WTC11 (cell line): ENCODE data around the gene KISS1R. TPM values are rescaled to one million over a fixed set of nuclear protein-coding genes. Genes with fewer than 3 reads are reported as not detected.
A peak's percentile ranks its signal among the peaks of the same experiment; 100 is the strongest.
"Not testable (repeated sequence)": the region's sequence is repeated elsewhere in the genome, so short reads cannot be mapped to it uniquely, and the experiment has no call there.

Source experiments
- ATAC-seq: fragments of 200-7000 bp; cut with Tn5 transposase; 2 replicates; pipeline ENCODE4 v1.10.0; 2021; ENCODE audit warnings: mild to moderate bottlenecking, moderate library complexity
- CTCF ChIA-PET: fragments of 300-600 bp; sonication (Branson Sonifier 250); formaldehyde crosslinking; loops from one replicate; lab custom pipeline; 2021; ENCODE audit warnings: antibody characterized with exemption; lab: Charles Lee
- POLR2A ChIA-PET: fragments of 350-600 bp; sonication (Branson Sonifier 250); formaldehyde crosslinking; loops from one replicate; lab custom pipeline; 2021; ENCODE audit warnings: antibody characterized with exemption; lab: Charles Lee
- DNase-seq: peaks from one replicate; pipeline ENCODE4 v3.0.0; 2021; ENCODE audit warnings: low spot score
- H3K27ac Mint-ChIP-seq: 2 replicates; pipeline ENCODE4 v1.8.0; 2021; ENCODE audit warnings: mixed read lengths
- H3K27me3 Mint-ChIP-seq: 2 replicates; pipeline ENCODE4 v1.8.0; 2021; ENCODE audit warnings: low read depth, mild to moderate bottlenecking, moderate library complexity, mixed read lengths
- H3K36me3 Mint-ChIP-seq: 2 replicates; pipeline ENCODE4 v1.8.0; 2021; ENCODE audit warnings: mixed read lengths
- H3K4me1 Mint-ChIP-seq: 2 replicates; pipeline ENCODE4 v1.8.0; 2022; ENCODE audit warnings: mixed read lengths
- H3K4me3 Mint-ChIP-seq: 2 replicates; pipeline ENCODE4 v1.8.0; 2021; ENCODE audit warnings: mild to moderate bottlenecking, moderate library complexity, mixed read lengths
- H3K9me3 Mint-ChIP-seq: 2 replicates; pipeline ENCODE4 v1.8.0; 2021; ENCODE audit warnings: mixed read lengths
- GABPB1 ChIP-seq: sonication (generic); formaldehyde crosslinking; IDR thresholded peaks from 2 replicates; pipeline ENCODE4 v1.8.1; 2023; ENCODE audit warnings: mild to moderate bottlenecking, missing genetic modification reagents
- GTF2I ChIP-seq: fragments of 250-450 bp; sonication (Bioruptor Pico); conservative IDR thresholded peaks from 2 replicates; pipeline ENCODE4 v1.4.0; 2021; ENCODE audit warnings: mild to moderate bottlenecking
- JAZF1 ChIP-seq: fragments of 250-450 bp; sonication (Bioruptor Pico); IDR thresholded peaks from 2 replicates; pipeline ENCODE4 v1.9.0; 2021; ENCODE audit warnings: moderate library complexity, mild to moderate bottlenecking, inconsistent platforms
- MXD4 ChIP-seq: fragments of 250-450 bp; sonication (Bioruptor Pico); IDR thresholded peaks from 2 replicates; pipeline ENCODE4 v1.8.0; 2021; ENCODE audit warnings: mild to moderate bottlenecking, moderate library complexity, borderline replicate concordance
- SOX15 ChIP-seq: fragments of 250-450 bp; sonication (Bioruptor Pico); IDR thresholded peaks from 2 replicates; pipeline ENCODE4 v1.9.0; 2021; ENCODE audit warnings: mild to moderate bottlenecking
- ZNF121 ChIP-seq: sonication (generic); formaldehyde crosslinking; IDR thresholded peaks from 2 replicates; pipeline ENCODE4 v1.8.0; 2023; ENCODE audit warnings: missing genetic modification reagents
- total RNA-seq: library from RNA; stranded (reverse); gene quantifications from 3 replicates; pipeline ENCODE4 v1.2.3, GENCODE V29; 2021
- TF ChIP-seq, protein P1 (sequence below): sonication (generic); formaldehyde crosslinking; IDR thresholded peaks from 2 replicates; pipeline ENCODE4 v1.8.0; 2022; ENCODE audit warnings: missing genetic modification reagents
- TF ChIP-seq, protein P2 (sequence below): sonication (generic); formaldehyde crosslinking; IDR thresholded peaks from 2 replicates; pipeline ENCODE4 v1.8.0; 2022; ENCODE audit warnings: mild to moderate bottlenecking, missing genetic modification reagents

Gene KISS1R
- total RNA-seq, 1 experiment from 2014 or later, result 2.9 TPM

DNA sequence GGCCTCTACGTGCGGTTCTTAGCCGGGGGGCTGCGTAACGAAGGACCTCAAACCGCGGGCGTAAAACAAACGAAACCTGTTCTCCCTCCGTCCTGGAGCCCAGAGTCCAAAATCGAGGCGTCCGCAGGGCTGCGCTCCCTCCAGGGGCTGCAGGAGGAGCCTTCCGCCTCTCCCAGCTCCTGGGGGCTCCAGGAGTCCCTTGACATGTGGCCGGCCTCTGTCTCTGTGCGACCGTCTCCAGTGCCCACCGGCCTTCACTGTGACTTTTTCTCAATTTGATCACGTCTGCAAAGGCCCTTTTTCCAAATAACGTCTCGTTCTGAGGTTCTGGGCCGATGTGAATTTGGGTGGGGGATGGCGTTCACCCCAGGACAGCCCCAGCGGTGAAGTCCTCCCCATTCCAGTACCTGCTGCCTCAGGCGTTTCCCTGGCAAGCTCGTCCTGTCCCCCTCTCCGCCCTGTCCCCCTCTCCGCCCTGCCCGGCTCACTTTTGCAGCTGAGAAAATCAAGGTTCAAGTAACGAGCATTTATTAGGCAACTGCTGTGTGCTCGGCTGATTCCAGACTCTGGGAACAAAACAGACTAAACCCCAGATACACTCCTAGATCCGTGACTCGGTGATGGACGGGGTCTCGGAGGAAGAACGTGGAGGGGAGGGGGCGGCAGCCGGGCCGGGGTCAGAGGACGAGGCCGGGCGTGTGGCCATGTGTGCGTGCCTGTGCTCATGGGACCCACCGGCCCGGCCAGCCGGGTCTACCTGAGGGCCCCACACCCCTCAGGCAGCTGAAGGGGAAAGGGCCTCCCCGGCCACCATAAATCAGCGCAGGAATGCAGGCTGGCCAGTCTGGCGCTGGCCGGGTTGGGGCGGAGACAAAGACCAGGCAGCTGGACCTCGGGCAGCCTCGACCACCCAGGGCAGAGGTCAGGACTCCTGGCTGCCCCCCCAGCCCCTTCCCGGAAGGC, 39.0 kb downstream of the KISS1R start:
- H3K4me3 Mint-ChIP-seq, result no peak overlapping the region
- POLR2A ChIA-PET, result no interaction called here
- ATAC-seq, result no peak
- TF ChIP-seq SOX15 (CRISPR knock-in tag), result no peak
- TF ChIP-seq, protein P1, sequence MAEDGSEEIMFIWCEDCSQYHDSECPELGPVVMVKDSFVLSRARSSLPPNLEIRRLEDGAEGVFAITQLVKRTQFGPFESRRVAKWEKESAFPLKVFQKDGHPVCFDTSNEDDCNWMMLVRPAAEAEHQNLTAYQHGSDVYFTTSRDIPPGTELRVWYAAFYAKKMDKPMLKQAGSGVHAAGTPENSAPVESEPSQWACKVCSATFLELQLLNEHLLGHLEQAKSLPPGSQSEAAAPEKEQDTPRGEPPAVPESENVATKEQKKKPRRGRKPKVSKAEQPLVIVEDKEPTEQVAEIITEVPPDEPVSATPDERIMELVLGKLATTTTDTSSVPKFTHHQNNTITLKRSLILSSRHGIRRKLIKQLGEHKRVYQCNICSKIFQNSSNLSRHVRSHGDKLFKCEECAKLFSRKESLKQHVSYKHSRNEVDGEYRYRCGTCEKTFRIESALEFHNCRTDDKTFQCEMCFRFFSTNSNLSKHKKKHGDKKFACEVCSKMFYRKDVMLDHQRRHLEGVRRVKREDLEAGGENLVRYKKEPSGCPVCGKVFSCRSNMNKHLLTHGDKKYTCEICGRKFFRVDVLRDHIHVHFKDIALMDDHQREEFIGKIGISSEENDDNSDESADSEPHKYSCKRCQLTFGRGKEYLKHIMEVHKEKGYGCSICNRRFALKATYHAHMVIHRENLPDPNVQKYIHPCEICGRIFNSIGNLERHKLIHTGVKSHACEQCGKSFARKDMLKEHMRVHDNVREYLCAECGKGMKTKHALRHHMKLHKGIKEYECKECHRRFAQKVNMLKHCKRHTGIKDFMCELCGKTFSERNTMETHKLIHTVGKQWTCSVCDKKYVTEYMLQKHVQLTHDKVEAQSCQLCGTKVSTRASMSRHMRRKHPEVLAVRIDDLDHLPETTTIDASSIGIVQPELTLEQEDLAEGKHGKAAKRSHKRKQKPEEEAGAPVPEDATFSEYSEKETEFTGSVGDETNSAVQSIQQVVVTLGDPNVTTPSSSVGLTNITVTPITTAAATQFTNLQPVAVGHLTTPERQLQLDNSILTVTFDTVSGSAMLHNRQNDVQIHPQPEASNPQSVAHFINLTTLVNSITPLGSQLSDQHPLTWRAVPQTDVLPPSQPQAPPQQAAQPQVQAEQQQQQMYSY, result peak; percentile 42; the same call in 1 of the 2 replicates
- CTCF ChIA-PET, result interaction anchor here (0.6 to 2.0 kb wide), 8 partner anchors 9 to 313 kb away, joined by 3 to 11 read pairs (median 3); no protein-coding TSS in a partner anchor
- H3K27me3 Mint-ChIP-seq, result no peaks in the 10 kb centered on the region
- peak; percentile 25 for DNase-seq
- H3K27ac Mint-ChIP-seq, result peak overlapping the region; percentile 27
- H3K9me3 Mint-ChIP-seq, result no peaks in the 10 kb centered on the region
- peaks cover 2% of the 10 kb centered on the region; the same call in 1 of the 2 replicates for H3K36me3 Mint-ChIP-seq
- peaks cover 35% of the 10 kb centered on the region for H3K4me1 Mint-ChIP-seq

DNA sequence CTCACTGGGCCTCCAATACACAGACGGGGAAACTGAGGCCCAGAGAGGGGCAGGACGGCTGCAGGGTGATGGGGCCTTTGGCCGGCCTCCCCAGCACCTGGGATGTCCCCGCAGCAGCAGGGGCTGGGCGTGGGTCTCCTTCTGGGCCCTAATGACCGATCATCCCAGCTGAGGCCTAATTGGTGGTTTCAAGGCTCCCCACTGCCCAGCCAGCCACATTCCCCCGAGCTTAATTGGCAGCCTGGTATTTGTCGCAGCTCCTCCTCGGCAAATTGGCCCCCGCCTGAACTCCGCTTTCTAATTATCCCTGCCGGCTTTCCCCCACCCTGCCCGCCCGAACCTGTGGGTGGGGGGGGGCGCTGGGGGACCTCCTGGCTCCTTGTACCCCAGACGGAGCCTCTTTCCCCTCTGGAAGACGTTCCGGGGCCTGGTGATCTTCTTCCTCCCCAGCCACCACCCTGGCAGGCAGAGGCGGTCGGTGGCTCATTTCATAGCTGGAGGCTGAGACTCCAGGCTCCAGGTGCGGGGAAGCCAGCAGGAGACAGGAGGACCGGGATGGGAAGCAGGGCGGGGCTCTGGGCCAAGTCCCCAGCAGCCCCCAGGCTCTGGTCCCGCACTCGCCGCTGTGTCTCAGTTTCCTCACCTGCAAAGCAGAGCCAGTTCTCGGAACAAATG, 39.8 kb downstream of the KISS1R start:
- Mint-ChIP-seq H3K27me3 (no peaks in the 10 kb centered on the region), H3K4me3 (no peak overlapping the region), H3K4me1 (peaks cover 35% of the 10 kb centered on the region), H3K9me3 (no peaks in the 10 kb centered on the region), H3K36me3 (peaks cover 2% of the 10 kb centered on the region; the same call in 1 of the 2 replicates), H3K27ac (peak overlapping the region; percentile 90)
- DNase-seq (peak; percentile 45), ATAC-seq (no peak)
- ChIA-PET POLR2A (no interaction called here), CTCF (interaction anchor here (0.6 to 2.0 kb wide), 9 partner anchors 10 to 314 kb away, joined by 3 to 11 read pairs (median 3); no protein-coding TSS in a partner anchor)
- TF ChIP-seq ZNF121 (peak; percentile 31; the same call in 1 of the 2 replicates), GTF2I (CRISPR knock-in tag) (peak; percentile 67; the same call in 1 of the 2 replicates)
- TF ChIP-seq, protein P2, sequence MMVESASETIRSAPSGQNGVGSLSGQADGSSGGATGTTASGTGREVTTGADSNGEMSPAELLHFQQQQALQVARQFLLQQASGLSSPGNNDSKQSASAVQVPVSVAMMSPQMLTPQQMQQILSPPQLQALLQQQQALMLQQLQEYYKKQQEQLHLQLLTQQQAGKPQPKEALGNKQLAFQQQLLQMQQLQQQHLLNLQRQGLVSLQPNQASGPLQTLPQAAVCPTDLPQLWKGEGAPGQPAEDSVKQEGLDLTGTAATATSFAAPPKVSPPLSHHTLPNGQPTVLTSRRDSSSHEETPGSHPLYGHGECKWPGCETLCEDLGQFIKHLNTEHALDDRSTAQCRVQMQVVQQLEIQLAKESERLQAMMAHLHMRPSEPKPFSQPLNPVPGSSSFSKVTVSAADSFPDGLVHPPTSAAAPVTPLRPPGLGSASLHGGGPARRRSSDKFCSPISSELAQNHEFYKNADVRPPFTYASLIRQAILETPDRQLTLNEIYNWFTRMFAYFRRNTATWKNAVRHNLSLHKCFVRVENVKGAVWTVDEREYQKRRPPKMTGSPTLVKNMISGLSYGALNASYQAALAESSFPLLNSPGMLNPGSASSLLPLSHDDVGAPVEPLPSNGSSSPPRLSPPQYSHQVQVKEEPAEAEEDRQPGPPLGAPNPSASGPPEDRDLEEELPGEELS, result no peak

DNA sequence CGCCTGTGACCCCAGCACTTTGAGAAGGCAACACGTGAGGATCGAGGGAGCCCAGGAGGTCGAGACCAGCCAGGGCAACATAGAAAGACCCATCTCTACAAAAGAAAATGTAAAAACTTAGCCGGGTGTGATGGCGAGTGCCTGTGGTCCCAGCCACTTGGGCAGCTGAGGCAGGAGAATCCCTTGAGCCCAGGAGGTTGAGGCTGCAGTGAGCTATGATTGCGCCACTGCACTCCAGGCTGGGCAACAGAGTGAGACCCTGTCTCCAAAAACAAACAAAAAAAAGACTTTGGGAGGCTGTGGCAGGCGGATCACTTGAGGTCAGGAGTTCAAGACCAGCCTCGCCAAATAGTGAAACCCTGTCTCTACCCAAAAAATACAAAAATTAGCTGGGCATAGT, 40.4 kb downstream of the KISS1R start:
- H3K9me3 Mint-ChIP-seq, H3K27me3 Mint-ChIP-seq, ATAC-seq, DNase-seq, H3K36me3 Mint-ChIP-seq, H3K4me3 Mint-ChIP-seq, POLR2A ChIA-PET: not testable (repeated sequence)
- peak overlapping the region; percentile 76 for H3K27ac Mint-ChIP-seq
- CTCF ChIA-PET, result interaction anchor here (1.2 to 2.0 kb wide), 3 partner anchors 13 to 287 kb away, joined by 3 to 11 read pairs (median 6); no protein-coding TSS in a partner anchor
- peak; percentile 87 for TF ChIP-seq ZNF121
- H3K4me1 Mint-ChIP-seq, result peaks cover 35% of the 10 kb centered on the region

DNA sequence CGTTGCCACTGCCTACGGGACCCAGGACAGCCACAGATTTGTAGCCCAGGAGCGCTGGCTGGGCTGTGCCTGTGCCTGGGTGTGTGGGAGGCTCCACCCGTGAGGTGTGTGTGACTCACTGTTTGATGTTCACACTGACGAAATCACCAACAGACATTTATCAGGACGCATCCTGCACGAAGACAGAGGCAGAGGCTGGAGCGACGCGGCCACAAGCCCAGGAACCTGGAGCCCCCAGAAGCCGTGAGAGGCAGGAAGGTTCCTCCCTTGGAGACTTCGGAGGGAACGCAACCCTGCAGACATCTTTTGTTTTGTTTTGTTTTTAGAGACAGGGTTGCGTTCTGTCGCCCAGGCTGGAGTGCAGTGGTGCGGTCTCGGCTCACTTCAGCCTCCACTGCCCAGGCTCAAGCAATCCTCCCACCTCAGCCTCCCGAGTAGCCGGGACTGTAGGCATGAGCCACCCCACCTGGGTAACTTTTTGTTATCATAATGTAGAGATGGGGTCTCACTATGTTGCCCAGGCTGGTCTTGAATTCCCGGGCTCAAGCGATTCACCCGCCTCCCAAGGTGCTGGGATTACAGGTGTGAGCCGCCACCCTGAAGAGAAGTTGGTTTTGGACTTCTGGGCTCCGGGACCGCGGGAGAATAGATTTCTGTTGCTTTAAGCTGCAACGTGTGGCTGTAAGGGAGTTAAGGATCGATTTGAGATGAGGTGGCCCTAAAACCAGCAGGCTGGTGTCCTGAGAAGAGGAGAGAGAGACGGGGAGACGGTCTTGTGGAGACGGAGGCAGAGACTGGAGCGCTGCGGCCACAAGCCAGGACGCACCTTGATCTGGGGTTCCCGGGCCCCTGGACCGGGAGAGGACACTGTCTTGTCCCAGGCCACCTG, 42.1 kb downstream of the KISS1R start:
- Mint-ChIP-seq H3K36me3 (peaks cover 12% of the 10 kb centered on the region), H3K9me3 (no peaks in the 10 kb centered on the region), H3K27me3 (no peaks in the 10 kb centered on the region), H3K4me3 (no peak overlapping the region), H3K4me1 (peaks cover 31% of the 10 kb centered on the region), H3K27ac (peak overlapping the region; percentile 95)
- ChIA-PET CTCF (interaction anchor here (0.6 to 1.4 kb wide), 17 partner anchors 10 to 121 kb away, joined by 3 to 13 read pairs (median 3); partner anchors contain the start of genes ABCA7, ARHGAP45 and WDR18), POLR2A (no interaction called here)
- DNase-seq, result no peak
- TF ChIP-seq ZNF121, result peak; percentile 82
- peak; percentile 54; the same call in 1 of the 2 replicates for TF ChIP-seq GABPB1
- no peak for TF ChIP-seq JAZF1 (CRISPR knock-in tag)
- TF ChIP-seq MXD4 (CRISPR knock-in tag), result no peak
- ATAC-seq, result no peak
